Hematopoietic multipotent progenitor cell treated with erythropoietin and hydrocortisone succinate and interleukin-3 and kit ligand, for 8 days (in vitro differentiated cells): ENCODE data around the gene TEX54.
"Not testable (repeated sequence)": the region's sequence is repeated elsewhere in the genome, so short reads cannot be mapped to it uniquely, and the experiment has no call there.

Experiments used
- DNase-seq: peaks from one replicate; pipeline ENCODE4 v3.0.0-alpha.2; 2015

TEX54 gene

DNA sequence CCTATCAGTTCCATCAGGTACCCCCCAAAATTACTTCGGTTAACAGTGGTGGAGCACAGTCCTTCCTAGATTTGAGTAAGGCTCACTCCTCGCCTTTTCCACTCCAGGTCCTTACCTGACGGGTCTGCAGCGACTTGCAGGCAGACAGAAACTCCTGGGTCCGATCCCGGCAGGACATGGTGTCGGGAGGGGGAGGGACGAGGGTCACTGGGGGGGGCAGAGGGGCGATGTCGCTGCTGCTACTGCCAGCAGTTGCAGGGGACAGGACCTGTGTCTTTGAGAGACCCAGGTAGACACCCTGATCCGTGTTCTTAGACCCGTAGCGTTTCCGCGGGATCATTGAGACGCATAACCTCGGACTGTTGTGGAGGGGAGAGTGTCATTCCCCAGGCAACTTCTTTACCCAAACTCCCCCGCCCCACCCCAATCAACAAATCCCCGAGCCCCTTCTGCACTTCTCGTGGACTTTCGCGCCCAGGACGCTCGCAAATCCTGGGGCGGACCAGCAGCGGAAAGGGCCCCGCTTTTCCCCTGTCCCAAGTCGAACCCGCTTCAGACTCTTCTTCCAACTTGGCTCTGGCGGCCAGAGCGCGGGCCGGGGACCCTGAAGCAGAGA, 1.6 kb downstream of the TEX54 start:
- DNase-seq = no peak

DNA sequence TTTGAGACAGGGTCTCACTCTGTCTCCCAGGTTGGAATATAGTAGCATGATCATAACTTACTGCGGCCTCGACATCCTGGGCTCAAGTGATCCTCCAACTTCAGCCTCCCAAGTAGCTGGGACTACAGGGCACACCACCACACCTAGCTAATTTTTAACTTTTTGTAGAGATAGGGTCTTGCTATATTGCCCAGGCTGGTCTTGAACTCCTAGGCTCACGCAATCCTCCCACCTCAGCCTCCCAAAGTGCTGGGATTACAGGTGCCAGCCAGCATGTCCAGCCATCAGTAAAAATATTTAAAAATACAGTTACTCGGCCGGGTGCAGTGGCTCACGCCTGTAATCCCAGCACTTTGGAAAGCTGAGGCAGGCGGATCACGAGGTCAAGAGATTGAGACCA, 4.5 kb downstream of the TEX54 start:
- not testable (repeated sequence) for DNase-seq

DNA sequence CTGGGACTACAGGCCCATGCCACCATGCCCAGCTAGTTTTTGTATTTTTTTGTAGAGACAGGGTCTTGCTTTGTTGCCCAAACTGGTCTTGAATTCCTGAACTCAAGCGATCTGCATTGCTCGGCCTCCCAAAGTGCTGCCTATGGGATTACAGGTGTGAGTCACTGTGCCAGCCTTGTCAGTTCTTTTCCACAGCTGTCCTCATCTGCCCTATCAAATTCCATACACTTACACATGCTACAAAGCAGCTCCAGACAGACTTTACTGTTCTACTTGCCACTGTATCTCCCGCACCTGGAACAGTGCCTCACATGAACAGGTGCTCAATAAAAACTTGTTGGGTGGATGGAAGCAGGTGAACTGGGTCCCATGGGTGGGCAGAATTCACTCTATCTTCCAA, 9.0 kb downstream of the TEX54 start:
- DNase-seq = no peak

DNA sequence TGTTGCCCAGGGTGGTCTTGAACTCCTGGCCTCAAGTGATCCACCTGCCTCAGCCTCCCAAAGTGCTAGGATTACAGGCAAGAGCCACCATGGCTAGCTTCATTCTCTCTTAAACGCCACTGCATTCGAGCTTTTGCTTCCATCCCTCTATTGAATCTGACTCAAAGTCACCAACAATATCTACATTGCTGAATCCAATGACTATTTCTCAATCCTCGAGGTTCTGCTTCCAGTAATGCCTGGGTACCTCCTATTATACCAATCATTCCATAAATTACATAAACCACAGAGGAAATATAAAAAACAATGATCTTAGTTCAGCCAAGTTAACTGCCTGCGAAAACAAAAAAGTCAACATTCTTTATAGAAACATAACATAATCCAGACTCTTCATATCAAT, 15.5 kb downstream of the TEX54 start:
- no peak for DNase-seq

DNA sequence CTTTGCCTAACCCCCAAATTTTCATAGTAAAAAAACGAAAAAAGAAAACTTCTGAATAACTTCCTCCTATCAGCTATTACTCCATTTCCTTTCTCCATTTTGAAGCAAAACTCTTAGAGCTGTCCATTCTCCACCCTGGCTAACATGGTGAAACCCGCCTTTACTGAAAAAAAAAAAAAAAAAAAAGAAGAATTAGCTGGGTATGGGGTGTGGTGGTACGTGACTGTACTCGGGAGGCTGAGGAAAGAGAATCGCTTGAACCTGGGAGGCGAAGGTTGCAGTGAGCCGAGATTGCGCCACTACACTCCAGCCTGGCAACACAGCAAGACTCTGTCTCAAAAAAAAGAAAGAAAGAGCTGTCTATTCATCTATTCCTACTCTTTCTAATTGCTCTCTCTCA, 16.1 kb downstream of the TEX54 start:
- DNase-seq = no peak

DNA sequence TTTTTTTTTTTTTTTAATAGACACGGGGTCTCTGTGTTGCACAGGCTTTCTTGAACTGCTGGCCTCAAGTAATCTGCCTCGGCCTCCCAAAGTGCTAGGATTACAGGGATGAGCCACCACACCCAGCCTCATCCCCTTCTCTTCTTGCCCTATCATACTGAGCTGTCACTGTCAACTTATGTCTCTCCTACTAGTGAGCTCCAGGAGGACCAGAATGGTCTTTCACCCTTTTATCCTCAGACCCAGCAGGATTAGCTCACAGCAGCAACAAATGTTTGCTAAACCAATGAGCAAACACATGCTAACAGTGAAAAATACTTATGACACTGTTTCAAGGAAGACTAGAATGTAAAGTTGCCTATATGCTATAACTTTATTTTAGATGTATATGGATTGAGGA, 21.0 kb downstream of the TEX54 start:
- no peak for DNase-seq

DNA sequence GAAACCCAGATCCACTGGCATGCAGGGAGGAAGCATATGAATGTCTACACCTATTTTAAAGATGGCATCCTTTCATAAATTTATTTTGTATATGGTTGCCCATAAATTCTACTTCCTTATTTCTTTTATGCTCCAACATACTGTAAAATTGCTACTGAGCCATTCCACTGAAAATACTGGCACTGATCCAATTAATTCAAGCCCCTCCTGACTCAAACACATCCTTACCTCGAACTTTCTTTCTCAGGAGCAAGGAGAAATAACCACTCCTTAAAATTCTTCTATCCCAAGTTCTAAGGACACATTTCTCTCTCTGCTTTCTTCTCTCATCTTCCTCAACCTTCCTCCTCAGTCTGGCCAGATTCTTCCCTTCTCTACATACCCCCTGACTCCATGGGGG, 21.9 kb downstream of the TEX54 start:
- DNase-seq = no peak

DNA sequence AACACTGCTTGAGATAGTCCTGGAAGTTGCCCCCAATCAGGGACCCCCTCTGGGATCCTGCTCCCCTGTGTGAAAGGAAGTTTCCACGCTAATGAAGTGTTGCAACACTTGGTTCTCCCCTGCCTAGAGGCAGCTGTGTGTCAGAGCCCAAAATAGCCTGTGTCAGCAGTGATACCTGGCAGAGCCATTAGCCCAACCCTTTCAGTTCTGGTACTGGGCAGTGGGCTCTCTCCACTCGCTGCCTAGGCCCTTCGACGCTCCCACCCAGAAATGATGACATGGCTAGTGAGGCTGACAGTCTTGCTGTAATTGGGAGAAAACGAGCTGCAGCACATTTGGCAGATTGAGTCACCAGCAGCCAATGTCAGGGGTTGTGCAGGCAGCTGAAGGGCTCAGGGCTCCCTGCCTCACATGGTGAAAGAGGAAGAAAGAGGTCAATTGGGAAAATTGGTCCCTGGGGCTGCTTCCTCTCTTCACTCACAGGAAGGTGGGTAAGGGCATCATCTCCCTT, 26.0 kb downstream of the TEX54 start:
- no peak for DNase-seq

DNA sequence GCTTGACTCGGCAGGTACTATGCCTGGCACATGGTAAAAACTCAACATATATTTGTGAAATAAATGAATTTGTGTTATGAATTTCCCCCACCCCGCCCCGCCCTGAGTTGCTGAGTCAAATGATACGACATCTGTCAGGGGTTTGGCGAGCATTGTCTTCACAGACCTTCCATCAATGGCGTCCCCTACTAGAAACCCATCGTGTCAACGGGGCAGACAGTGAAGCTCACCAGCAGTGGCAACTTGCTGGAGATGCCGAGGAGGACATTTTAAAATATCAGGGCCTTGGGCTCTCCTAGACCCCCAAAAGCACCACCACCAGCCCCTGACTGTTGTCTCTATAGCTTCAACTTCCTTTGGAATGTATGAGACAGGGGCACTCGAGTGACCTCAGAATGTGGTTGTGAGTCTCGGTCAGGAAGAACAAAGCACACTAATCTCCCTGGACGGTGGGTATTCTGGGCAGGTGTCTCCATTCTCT, 26.6 kb downstream of the TEX54 start:
- DNase-seq = no peak

DNA sequence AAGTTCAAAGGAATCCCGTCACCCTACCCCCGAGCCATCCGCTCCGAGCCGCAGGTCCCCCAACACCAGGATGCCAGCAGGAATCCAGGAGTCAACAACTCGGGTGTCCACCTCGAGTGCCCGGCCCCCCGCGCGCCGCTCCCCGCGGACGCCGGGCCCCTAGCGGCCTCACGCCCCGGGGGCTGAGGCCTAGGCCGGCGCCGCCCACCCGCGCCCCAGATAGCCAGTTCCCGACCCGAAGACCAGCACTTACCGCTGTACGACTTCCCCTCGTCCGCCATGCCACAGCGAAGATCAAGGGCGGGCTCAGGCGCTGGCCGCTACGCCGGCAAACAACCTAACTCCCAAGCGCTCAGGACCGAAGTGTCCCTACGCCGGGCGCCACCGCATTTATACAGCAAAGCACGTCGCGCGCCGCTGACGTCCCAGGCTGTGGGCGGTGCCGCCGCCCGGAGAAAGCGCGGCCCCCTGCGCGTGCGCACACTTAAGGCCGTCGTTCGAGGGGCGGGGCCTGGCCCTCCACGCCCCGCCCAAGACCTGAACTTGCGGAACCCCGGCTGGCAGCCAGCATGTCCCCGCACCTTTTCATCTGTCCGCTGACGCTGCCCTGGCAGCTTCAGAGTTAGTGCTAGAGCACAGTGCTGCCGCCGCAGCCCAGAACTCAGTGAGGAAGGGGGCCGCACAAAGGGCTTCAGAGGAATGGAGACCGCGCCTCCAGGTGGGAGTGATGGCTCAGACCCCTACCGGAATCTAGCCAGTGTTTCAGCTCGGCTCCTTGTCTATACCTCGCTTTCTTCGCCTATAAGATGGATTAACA, 27.4 kb downstream of the TEX54 start, which contains the start of gene NXF1:
Gene NXF1, minus strand, starts transcription at position 365 of the 817 bp plus-strand sequence. Its CDS starts 84 bp downstream, at position 281.
- peak; percentile 93 for DNase-seq

DNA sequence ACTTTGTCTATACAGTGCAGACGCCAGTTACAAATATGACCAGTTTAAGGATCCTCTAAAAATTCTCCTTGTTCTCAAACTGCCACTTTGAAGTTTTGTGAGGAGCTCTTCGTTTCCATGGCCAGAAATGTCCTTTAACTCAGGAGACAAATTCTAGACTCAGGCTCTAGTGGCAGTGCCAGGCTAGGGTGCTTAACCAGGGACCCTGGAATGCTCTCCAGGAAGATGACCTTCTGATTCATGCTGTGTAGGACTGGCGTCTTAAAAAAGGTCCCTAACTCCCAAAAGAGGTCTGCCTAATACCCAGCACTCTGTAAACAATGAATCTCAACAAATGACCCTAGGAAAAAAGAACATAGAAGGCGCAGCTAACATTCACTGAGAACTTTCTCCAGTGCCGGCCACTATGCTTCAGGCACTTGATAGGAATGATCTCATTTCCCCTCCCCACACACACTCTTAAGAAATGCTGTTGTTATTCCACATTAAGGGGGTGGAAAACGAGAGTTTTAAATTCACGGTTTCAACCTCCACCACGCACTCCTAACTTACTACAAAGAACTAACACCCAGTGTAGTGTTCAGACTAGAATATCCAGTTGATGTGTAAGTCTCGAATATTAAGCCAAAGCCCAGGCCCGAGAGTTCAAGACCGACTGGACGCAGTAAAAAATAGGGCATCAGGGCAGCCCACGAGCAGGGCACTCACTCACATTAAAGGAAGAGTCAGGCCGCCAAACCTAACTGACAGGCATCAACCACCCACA, 28.1 kb downstream of the TEX54 start:
- peak; percentile 29 for DNase-seq

DNA sequence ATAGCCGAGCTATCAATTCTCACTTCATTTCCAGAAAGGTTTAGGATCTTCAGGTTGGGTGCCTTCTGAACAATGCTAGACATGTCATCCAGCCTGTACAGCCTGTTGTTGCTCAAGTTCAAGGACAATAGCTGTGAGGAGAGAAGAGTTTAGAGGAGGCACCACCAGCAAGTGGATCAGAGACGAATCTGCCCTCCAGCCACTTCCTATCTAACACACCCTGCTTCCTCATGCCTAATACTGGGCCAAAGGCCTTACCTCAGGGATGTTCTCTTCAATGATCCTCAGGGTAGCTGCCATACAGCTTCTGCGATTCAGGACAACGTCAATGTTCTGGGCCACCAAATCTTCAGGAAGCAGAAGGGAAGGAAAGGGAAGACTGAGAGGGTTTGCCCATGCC, 31.6 kb downstream of the TEX54 start:
- DNase-seq = no peak

DNA sequence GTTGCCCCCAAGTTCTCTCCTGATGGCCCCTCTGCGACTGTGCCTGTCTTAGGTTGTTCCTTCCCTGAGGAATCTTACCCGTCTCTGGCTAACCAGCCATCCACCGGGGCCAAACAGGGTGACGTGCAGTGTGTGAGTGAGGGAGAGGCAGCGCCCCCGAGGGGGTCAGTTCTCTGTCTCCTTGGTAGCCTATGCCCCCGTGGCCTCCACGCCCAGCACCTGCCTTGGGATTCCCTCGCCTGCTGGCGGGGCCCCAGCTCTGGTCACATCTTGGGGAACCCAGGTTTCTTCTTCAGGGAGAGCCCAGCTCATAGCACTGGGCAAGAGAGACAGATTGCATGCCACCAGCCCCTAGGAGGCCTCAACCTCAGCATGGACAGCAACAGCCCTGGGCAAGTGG, 33.2 kb downstream of the TEX54 start:
- no peak for DNase-seq

DNA sequence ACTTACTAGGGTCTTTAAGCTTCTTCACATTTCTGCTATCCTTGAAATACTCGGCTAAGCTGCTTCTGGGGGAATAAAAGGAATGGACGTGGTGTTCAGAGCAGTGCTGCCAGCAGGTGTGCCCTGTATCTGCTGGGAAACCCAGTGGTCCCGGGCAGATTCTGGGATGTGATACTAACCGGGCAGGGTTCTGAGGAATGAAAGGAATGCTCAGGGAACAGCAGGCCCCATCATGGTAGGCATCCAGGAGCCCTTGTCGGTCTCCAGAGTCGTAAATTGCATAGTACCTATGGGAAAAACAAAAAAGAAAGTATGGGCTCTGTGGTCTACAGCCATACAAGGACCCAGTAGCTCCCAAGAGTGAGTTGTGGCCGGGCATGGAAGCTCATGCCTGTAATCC, 36.4 kb downstream of the TEX54 start:
- no peak for DNase-seq

DNA sequence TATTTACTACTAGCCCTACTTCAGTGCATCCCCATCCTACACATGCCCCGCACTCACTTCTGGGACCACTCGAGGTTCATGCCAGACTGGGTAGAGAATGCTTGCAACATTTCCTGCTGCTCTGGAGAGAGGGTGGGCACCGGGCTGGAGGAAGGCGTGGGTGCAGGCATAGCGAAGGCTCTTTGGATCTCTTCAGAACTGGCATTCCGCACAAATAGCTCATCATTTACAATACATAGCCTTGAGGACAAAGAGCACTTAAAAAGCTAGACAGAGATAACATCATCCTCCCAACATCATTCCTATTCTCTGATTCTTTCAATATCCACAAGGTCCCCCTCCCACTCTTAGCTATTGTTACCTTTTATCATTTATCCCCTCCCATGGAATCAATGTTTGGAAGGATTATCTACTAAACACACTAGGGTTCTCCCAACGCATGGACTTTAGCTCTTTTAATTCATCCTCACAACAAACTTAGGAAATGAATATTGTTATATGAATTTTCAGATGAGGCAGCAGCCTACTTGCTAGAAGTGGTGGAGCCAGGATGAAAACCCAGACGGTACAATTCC, 38.4 kb downstream of the TEX54 start:
- no peak for DNase-seq

DNA sequence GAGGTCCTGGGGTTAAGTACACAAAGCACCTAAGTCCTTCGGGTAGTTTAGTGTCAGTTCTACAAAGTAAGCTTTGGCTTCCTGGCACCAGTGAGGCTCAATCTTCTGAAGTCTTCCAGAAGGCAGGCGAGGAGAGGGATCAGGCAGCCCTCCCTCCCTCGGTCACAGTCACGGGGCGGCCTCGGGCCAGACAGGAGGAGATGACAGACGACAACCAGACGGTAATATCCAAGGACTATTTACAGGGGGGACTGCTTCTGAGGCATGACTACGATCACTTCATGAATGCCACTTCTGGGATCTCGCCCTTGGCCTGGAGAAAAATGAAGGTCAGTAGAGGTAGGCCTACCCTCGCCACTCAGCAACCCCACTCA, 40.5 kb downstream of the TEX54 start:
- DNase-seq = no peak

DNA sequence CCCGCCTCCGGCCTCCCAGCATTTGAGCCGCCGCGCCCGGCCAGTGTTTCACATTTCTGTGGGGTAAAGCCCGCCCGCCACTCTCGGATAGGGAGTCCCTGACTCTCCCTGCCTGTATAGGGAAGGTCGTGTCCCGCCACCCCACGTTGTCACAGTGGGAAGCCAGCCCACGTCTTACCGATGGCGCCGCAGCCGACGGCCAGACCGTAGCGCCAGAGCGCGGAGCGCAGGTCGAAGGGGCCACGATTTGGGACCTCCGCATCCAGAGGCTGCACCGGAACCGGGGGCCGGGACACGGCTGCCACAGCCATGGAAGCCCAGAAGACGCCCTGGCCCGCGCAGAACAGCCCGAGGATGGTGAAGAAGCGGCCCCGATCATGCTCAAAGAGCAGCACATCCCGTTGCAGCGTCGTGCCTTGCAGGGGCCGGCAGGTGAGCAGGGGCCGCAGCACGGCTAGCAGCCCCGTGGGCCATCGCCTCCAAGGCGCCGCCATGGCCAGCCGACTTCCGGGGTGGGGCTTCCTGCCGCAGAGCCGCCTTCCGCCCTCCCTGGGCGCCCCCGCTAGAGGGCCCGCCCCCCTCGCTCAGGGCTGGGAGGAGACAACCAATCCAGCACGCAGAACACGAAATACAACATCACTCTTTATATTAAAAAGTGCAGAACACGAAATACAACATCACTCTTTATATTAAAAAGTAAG, 41.0 kb downstream of the TEX54 start, which contains the start of gene TMEM223:
Gene TMEM223, minus strand, starts transcription at position 506 of the 701 bp plus-strand sequence. Its CDS starts 12 bp downstream, at position 494.
- peak; percentile 87 for DNase-seq

DNA sequence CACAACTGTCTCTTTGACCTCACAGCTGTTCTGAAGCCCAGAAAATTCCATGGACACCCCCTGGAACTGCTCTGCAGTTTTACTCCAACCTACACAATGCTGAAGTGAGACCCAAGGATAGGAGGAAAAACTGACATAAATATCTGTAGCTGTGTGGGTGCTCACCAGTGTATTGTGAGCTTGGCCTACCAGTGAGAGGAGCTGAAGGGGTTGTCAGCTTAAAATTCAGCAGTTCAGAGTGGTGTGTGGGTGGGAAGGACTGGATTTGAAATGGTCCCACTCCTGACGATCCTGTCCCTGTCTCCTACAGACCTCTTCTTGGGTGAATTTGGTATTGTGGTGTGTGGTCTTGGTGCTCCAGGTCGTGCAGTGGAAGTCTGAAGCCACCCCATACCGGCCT, 43.1 kb downstream of the TEX54 start:
- DNase-seq = no peak

DNA sequence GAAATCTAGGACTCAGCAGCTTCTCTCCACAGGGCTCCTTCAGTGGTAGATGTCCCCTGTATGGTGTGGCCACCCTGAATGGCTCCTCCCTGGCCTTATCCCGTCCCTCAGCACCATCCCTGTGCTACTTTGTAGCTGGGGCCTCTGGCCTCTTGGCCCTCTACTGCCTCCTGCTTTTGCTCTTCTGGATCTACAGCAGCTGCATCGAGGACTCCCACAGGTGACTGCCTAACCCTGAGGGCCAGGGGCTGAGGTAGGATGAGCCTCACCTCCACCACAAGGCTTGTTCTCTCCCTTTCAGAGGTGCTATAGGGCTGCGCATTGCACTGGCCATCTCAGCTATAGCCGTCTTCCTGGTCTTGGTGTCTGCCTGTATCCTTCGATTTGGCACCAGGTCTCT, 43.6 kb downstream of the TEX54 start:
- DNase-seq = no peak

DNA sequence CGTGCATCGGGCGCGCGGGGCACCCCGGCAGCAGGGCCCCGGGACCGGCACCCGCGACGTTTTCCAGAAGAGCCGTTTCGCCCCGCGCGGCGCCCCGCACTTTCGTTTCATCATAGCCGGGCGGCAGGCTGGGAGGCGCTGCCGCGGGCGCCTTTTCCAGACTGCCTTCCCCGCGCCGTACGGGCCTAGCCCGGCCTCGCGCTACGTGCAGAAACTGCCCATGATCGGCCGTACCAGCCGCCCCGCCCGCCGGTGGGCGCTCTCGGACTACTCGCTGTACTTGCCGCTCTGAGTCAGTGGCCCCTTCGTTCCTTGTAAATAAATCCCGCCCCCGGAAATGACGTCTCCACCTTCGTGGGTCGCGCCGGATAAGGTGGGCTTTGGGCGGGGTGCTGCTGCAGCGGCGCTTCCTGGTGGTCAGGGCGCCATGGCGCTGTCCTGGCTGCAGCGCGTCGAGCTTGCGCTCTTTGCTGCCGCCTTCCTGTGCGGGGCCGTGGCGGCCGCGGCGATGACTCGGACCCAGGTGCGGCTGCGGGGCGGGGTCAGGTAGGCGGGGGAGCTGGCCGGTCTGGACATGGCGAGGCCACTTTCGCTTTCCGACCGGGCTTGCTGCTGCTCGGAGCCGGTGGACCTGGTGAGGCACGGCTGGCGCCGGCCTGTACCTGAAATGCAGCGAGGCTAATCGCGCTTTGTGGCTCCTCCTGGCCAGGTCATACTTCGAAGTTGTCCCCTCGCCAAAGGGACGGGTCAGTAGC, 45.5 kb downstream of the TEX54 start, which contains the start of gene TMEM179B:
Gene TMEM179B, plus strand, starts transcription at position 398 of the 755 bp plus-strand sequence. Its CDS starts 30 bp downstream, at position 428.
- peak; percentile 99 for DNase-seq

DNA sequence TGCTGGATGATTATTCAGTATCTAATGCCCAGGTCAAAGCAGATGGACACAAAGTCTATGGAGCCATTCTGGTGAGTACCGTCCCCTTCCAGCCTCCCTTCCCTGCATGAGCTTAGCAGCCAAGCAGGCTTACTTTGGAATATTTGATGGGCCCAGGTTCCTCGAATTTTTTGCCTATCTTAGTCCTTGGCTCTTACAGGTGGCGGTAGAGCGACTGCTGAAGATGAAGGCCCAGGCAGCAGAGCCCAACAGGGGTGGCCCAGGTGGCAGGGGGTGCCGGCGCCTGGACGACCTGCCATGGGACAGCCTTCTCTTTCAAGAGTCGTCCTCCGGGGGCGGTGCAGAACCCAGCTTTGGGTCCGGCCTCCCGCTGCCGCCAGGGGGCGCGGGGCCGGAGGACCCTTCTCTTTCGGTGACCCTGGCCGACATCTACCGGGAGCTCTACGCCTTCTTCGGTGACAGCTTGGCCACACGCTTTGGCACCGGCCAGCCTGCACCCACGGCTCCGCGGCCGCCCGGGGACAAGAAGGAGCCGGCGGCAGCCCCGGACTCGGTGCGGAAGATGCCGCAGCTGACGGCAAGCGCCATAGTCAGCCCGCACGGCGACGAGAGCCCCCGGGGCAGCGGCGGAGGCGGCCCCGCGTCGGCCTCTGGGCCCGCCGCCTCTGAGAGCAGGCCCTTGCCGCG, 46.2 kb downstream of the TEX54 start:
- DNase-seq = peak; percentile 87
